Activated CD8-positive, alpha-beta memory T cell treated with anti-CD3 and anti-CD28 coated beads, Interleukin-2, amount 50 U/mL, for 48 hours (primary cell): ENCODE results near the gene RENBP.
A peak's percentile ranks its signal among the peaks of the same experiment; 100 is the strongest.

Experiments used
- DNase-seq: peaks from one replicate; pipeline ENCODE4 v3.0.0-alpha.2; 2020

The RENBP gene

GRCh38 chrX:153931748-153932147 is 12.7 kb downstream of the RENBP start:
- DNase-seq = no peak

DNA sequence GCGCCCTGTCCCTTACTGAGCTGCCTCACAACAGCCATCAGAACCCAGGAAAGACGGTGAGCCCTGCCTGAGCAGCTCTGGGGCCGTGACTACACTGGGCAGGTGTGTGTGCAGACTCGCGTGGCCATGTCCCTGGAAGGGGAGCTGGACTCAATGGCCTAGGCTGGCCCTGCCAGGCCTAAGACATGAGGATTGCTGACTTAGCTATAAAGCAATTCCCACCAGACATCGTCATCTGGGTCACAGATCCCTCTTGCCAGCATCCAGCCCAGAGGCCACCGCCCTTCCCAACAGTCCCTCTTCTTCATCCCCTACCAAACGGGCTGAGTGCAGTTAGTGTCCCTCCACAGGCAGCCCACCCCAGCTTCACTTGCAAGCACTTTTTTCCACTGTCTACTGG is 13.3 kb downstream of the RENBP start:
- no peak for DNase-seq

DNA sequence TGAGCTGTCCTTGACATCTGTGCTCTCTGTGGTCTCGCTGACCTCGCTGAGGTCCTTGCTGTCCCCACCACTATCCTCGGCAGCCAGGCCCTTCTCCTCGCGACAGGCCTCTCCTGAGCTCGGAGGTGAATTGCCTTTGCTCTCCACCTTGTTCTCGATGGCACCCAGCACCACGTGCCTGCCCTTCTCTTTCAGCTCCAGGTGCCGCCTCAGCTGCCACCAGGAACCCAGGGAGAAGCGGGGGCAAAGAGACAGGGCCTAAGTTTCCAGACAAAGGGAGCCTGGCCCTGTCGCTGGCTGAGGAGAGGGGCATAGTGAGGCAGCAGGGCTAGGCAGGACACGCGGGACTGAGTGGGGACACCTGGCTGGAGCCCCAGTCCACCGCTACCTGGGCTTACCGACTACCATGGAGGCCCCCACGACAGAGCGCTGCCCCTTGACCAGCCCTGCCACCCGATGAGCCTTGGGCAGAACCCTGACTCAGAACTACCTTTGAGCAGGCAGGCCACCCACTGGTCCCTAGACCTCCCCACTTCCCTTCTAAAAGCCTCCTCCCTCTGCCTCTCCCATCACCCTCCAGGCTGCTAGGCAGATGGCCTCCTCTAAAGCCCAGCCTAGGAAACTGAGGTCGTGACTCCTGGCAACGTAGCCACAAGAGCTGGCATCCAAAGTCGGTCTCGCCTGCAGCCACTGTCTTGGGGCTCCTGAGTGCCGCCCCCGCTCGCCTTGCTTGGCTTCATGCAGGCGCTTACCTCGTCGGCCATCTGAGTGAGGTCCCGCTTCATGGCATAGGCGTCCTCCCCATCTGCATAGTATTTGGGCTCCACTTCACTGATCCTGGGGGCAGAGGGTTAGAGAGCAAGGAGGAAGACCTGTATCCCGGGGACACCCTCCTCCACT is 14.2 kb downstream of the RENBP start:
- DNase-seq = no peak

GRCh38 chrX:153929576-153929975 is 14.9 kb downstream of the RENBP start:
- no peak for DNase-seq

- DNase-seq = no peak
Measured at GRCh38 chrX:153928846-153929245, 15.6 kb downstream of the RENBP start.

- peak; percentile 91 for DNase-seq
Measured at GRCh38 chrX:153927922-153928760, 16.3 kb downstream of the RENBP start.

GRCh38 chrX:153927672-153927921 is 16.8 kb downstream of the RENBP start:
- no peak for DNase-seq

- DNase-seq = peak; percentile 77
Measured at GRCh38 chrX:153926858-153927671, 17.4 kb downstream of the RENBP start.

DNA sequence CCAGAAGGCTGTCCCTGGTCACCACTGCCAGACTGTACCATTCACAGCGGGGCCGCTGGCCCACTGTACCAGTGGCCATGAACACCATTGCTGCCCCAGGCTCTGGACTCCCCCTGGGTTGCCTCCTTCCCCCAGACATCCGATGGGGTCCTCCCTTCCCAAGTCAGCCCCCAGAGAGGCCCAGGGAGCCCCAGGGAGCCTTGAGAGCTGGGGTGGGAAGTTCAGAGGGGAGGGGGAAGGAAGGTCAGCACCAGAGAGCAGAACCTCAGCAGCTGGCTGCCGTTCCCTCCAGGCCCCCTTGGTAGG is 17.9 kb downstream of the RENBP start:
- no peak for DNase-seq

- DNase-seq = peak; percentile 80
Measured at GRCh38 chrX:153925739-153926551, 18.5 kb downstream of the RENBP start, which contains the start of gene ARHGAP4. Gene ARHGAP4 (minus strand): TSS chrX:153926264. CDS start chrX:153926202, 62 bp downstream.

- no peak for DNase-seq
Measured at GRCh38 chrX:153925387-153925738, 19.1 kb downstream of the RENBP start.

DNA sequence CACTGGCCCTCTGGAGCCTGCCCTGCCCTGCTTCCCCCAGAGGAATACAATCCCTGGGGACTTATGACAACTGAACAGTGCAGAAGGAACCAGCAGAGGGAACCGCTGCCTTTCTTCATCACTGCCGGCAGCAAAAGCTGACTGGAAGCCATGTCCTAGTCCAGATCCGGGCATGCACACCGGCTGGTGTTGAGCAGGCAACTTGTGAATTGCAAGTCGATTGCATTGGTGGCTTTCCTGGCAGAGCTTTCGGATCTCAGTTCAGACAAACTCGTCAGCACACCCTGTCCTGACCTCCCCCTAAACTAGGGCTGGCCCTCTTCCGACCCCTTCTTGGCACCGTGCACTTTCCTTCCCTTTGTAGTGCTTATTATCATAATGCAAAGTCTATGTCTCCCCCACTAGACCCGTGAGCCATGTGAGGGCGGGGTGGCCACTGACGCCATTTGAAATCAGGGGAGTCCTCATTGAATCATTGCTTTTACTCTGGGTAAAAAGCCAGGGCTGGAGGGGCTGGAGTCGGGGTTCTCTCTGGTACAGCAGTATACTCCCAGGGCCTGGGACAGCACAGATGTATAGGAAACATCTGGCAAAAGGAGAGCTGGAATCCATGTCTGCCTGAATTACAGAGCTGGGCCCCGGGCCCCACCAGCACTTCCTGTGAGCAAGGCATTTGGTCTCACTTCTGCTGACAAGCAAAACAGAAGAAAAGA is 20.1 kb downstream of the RENBP start:
- peak; percentile 60 for DNase-seq

GRCh38 chrX:153922932-153923857 is 21.2 kb downstream of the RENBP start:
- no peak for DNase-seq

GRCh38 chrX:153921511-153922446 is 22.7 kb downstream of the RENBP start:
- DNase-seq = no peak

- no peak for DNase-seq
Measured at GRCh38 chrX:153921070-153921469, 23.4 kb downstream of the RENBP start.

DNA sequence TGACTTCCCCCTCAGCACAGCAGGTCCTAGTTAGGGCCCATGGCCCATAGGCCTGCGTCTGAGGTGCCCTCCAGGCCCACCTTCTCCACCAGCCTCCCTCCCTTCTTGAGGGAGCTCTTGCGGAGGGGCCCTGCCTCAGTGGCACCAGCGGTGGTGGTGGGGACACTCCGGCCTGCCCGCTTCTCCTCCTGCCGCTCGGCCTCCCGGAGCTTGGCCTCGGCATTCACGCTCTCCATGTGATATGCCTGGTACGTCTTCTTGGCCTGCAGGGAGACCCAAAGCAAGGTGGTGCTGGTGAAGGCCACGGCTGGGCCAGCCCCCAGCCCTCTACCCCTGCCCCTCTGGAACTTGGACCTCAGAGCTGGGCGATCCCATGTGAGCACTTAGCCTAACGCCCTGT is 23.9 kb downstream of the RENBP start:
- no peak for DNase-seq

DNA sequence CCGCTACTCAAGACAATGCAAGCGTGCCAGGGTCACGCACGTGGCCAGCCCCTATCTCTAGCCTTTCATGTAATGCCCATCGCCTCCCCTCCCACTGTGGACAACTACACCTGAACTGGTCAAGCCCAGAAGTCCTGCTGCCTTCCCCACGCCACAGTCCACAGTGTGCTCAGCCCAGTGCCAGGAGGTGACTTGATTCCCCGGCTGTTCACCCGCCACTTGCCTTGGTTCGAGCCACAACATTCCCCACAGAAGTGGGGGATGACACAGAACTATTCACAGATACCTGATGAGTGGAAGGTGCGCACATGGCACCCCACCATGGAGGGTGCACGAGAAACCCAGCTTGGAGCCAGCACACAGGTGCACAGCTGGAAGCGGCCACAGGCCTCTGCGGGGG is 25.2 kb downstream of the RENBP start:
- DNase-seq = no peak

DNA sequence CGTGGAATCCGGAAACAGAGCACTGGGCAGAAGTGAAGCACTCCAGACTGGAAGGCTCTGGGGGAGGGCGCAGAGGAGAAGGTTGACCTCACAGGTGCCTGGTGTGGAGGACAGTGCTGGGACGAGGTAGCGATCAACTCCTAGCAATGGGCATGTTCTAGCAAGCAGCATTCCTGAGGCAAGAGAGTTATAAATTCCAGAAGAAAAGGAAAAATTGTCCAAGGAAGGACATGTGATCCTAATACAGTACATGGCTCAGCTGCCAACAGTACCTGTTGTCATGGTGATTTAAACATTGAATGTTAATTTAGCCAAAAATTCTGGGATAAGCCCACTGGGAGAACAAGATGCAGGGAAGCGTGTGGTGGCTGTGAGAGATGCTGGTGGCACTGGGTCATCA is 26.6 kb downstream of the RENBP start:
- no peak for DNase-seq

DNA sequence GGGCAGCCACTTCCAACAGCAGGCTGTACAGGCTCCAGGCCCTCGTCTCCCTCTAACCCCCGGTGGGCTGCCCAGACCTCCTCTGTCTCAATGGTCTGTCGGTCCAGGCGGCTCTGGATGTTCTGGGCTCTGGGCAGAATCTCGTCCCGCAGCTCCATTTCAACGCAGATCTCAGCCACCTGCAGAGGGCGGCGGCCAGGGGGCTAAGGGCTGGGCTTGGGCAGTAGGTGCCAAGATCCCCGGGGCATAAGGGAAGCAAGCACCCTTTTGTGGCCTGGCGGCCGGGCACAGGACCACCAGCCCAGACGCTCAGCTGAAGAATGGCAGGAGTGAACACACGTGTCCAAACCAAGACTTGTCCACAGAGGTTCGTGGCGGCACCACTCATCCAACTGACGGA is 30.7 kb downstream of the RENBP start:
- no peak for DNase-seq

DNA sequence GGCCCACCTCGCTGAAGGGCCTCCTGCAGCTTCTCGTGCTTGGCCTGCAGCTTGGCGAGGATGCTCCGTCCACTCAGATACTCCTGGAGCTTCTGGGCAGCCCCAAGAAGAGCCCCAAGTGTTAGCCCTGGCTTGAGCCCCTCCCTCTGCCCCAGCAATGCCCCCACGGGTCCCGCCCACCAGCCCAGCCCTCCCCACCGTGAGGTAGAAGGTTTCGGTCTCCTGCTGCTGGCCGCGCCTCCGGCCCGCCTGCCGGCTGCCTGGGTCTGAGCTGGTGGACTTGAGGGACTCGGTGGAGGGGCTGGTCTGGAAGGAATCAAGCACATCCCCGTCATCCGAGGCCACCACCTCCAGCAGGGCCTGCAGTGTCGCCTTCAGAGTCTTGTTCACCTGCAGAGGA is 31.2 kb downstream of the RENBP start:
- no peak for DNase-seq
